Measurements from ENCODE around the gene SYNE2. TPM values are rescaled to one million over a fixed set of nuclear protein-coding genes. Genes with fewer than 3 reads are reported as not detected.

SYNE2 gene
- total RNA-seq, 1 donor from 2014 or later = 261 TPM

- no peak for DNase-seq (ENCODE audit: low read depth)
Measured at GRCh38 chr14:63952933-63953437, 100.2 kb downstream of the SYNE2 start.

- DNase-seq (ENCODE audit: low read depth) = peak; percentile 33
Measured at GRCh38 chr14:63956326-63956725, 103.5 kb downstream of the SYNE2 start.

GRCh38 chr14:63960926-63961567 is 108.2 kb downstream of the SYNE2 start:
- DNase-seq (ENCODE audit: low read depth) = no peak

- no peak for DNase-seq (ENCODE audit: low read depth)
Measured at GRCh38 chr14:63962906-63963305, 110.1 kb downstream of the SYNE2 start.

- DNase-seq (ENCODE audit: low read depth) = no peak
Measured at GRCh38 chr14:63963439-63963838, 110.6 kb downstream of the SYNE2 start.

GRCh38 chr14:63964113-63964512 is 111.3 kb downstream of the SYNE2 start:
- DNase-seq (ENCODE audit: low read depth) = no peak

- no peak for DNase-seq (ENCODE audit: low read depth)
Measured at GRCh38 chr14:63966407-63966806, 113.6 kb downstream of the SYNE2 start.

- DNase-seq (ENCODE audit: low read depth) = no peak
Measured at GRCh38 chr14:63972323-63972932, 119.6 kb downstream of the SYNE2 start.

- no peak for DNase-seq (ENCODE audit: low read depth)
Measured at GRCh38 chr14:63974176-63974575, 121.4 kb downstream of the SYNE2 start.

GRCh38 chr14:63981569-63981968 is 128.8 kb downstream of the SYNE2 start:
- no peak for DNase-seq (ENCODE audit: low read depth)

GRCh38 chr14:63982156-63982555 is 129.4 kb downstream of the SYNE2 start:
- no peak for DNase-seq (ENCODE audit: low read depth)

GRCh38 chr14:63982629-63983028 is 129.8 kb downstream of the SYNE2 start:
- no peak for DNase-seq (ENCODE audit: low read depth)

GRCh38 chr14:63986789-63987533 is 134.2 kb downstream of the SYNE2 start:
- DNase-seq (ENCODE audit: low read depth) = peak; percentile 89

- DNase-seq (ENCODE audit: low read depth) = no peak
Measured at GRCh38 chr14:63988579-63988978, 135.8 kb downstream of the SYNE2 start.

- no peak for DNase-seq (ENCODE audit: low read depth)
Measured at GRCh38 chr14:63991833-63992232, 139.0 kb downstream of the SYNE2 start.

GRCh38 chr14:63992858-63993257 is 140.1 kb downstream of the SYNE2 start:
- DNase-seq (ENCODE audit: low read depth) = no peak

- peak; percentile 2 for DNase-seq (ENCODE audit: low read depth)
Measured at GRCh38 chr14:63993992-63994391, 141.2 kb downstream of the SYNE2 start.

- no peak for DNase-seq (ENCODE audit: low read depth)
Measured at GRCh38 chr14:63995285-63995684, 142.5 kb downstream of the SYNE2 start.

- no peak for DNase-seq (ENCODE audit: low read depth)
Measured at GRCh38 chr14:63996016-63996415, 143.2 kb downstream of the SYNE2 start.

GRCh38 chr14:63996625-63997220 is 143.9 kb downstream of the SYNE2 start:
- DNase-seq (ENCODE audit: low read depth) = no peak

- no peak for DNase-seq (ENCODE audit: low read depth)
Measured at GRCh38 chr14:64000749-64001148, 147.9 kb downstream of the SYNE2 start.

GRCh38 chr14:64005822-64006221 is 153.0 kb downstream of the SYNE2 start:
- DNase-seq (ENCODE audit: low read depth) = peak; percentile 23

Measured in renal cortical epithelial cell (primary cell).